Measurements from ENCODE around the gene PTPRT. TPM values are rescaled to one million over a fixed set of nuclear protein-coding genes. Genes with fewer than 3 reads are reported as not detected.

The PTPRT gene
- polyA plus RNA-seq, 2 of the 4 experiments (the other 2 are of a cell fraction) = not detected

- ChIA-PET POLR2A (no interaction called here), CTCF (no interaction called here)
- no peaks in the 10 kb centered on the region for H3K4me1 ChIP-seq
- WGBS (ENCODE audit: missing lambda C conversion rate) = 54% methylated on average over 1 of the region's 1 CpG
- H3K4me2 ChIP-seq = no peak overlapping the region
- no peak for ATAC-seq
- H3K9me3 ChIP-seq = no peaks in the 10 kb centered on the region
- no peak for FAIRE-seq
- H3K4me3 ChIP-seq = no peak overlapping the region
- TF ChIP-seq BCL3 (IDR thresholded peaks at IDR 0.05) (no peak), MYC (IDR thresholded peaks at IDR 0.05; ENCODE audit: borderline replicate concordance, low read length) (no peak), HES2 (IDR thresholded peaks at IDR 0.05) (no peak)
- DNase-seq (ENCODE audit: low read depth in 1 of 2, low spot score in 1 of 2) = no peak
- H3K27ac ChIP-seq = no peak overlapping the region
Measured at GRCh38 chr20:42763015-42763414, 426.7 kb downstream of the PTPRT start.

- DNase-seq (ENCODE audit: low read depth in 1 of 2, low spot score in 1 of 2) (no peak), FAIRE-seq (no peak), ATAC-seq (no peak)
- Histone ChIP-seq H3K27ac (no peak overlapping the region), H3K4me1 (no peaks in the 10 kb centered on the region), H3K4me3 (no peak overlapping the region), H3K4me2 (no peak overlapping the region), H3K9me3 (no peaks in the 10 kb centered on the region)
- WGBS (ENCODE audit: missing lambda C conversion rate) = 0% methylated on average over 1 of the region's 1 CpG
- TF ChIP-seq KDM5A (IDR thresholded peaks at IDR 0.05) = no peak
- TF ChIP-seq CBX2 (IDR thresholded peaks at IDR 0.05; ENCODE audit: borderline replicate concordance, low read depth) = no peak
- TF ChIP-seq E2F6 (IDR thresholded peaks at IDR 0.05; ENCODE audit: borderline replicate concordance, low read depth) = no peak
- no peak for TF ChIP-seq RFX5 (IDR thresholded peaks at IDR 0.05)
- TF ChIP-seq SREBF2 (IDR thresholded peaks at IDR 0.05) = no peak
- TF ChIP-seq NFE2L2 (conservative IDR thresholded peaks at IDR 0.05; ENCODE audit: low read length) = no peak
- TF ChIP-seq KDM1A (IDR thresholded peaks at IDR 0.05; ENCODE audit: low read depth) = no peak
- no peak for TF ChIP-seq ESRRA (IDR thresholded peaks at IDR 0.05; ENCODE audit: borderline replicate concordance, low read length)
- no peak for TF ChIP-seq NR3C1 (IDR thresholded peaks at IDR 0.05)
- no peak for TF ChIP-seq CHD4 (IDR thresholded peaks at IDR 0.05; ENCODE audit: borderline replicate concordance)
- TF ChIP-seq BCL3 (IDR thresholded peaks at IDR 0.05) = no peak
- TF ChIP-seq POLR2AphosphoS2 (conservative IDR thresholded peaks at IDR 0.05; ENCODE audit: low read length) = no peak
- no peak for TF ChIP-seq MAFK (IDR thresholded peaks at IDR 0.05; ENCODE audit: partially characterized antibody)
- TF ChIP-seq HOXB5 (CRISPR knock-in tag; IDR thresholded peaks at IDR 0.05) = no peak
- POLR2A ChIA-PET = no interaction called here
- CTCF ChIA-PET = interaction anchor here (0.7 kb wide), 1 partner anchor 425 kb away, joined by 3 read pairs; no protein-coding TSS in a partner anchor
Measured at GRCh38 chr20:42756991-42757390, 432.7 kb downstream of the PTPRT start.

- ChIA-PET CTCF (interaction anchor here (0.7 kb wide), 1 partner anchor 426 kb away, joined by 4 read pairs; no protein-coding TSS in a partner anchor), POLR2A (no interaction called here)
- no peak overlapping the region for H3K4me2 ChIP-seq
- no peak for DNase-seq (ENCODE audit: low read depth in 1 of 2, low spot score in 1 of 2)
- no peak overlapping the region for H3K4me3 ChIP-seq
- TF ChIP-seq ZFP36 (IDR thresholded peaks at IDR 0.05; ENCODE audit: borderline replicate concordance, partially characterized antibody) = no peak
- TF ChIP-seq PHF8 (IDR thresholded peaks at IDR 0.05; ENCODE audit: borderline replicate concordance, low read depth) = no peak
- TF ChIP-seq CHD4 (IDR thresholded peaks at IDR 0.05; ENCODE audit: borderline replicate concordance) = no peak
- no peak for TF ChIP-seq NPAS2 (CRISPR knock-in tag; IDR thresholded peaks at IDR 0.05; ENCODE audit: borderline replicate concordance)
- no peak for TF ChIP-seq EHMT2 (IDR thresholded peaks at IDR 0.05; ENCODE audit: low read depth)
- no peak for TF ChIP-seq POLR2A (IDR thresholded peaks at IDR 0.05; ENCODE audit: low read length)
- TF ChIP-seq HOXB13 (CRISPR knock-in tag; IDR thresholded peaks at IDR 0.05; ENCODE audit: low read depth) = no peak
- no peak for TF ChIP-seq ZSCAN20 (CRISPR knock-in tag; IDR thresholded peaks at IDR 0.05)
- TF ChIP-seq CTCF (IDR thresholded peaks at IDR 0.05) = no peak
- no peak for TF ChIP-seq FOSL2 (IDR thresholded peaks at IDR 0.05)
- no peak for TF ChIP-seq FOSL2 (CRISPR knock-in tag; IDR thresholded peaks at IDR 0.05)
- no peak for TF ChIP-seq E2F6 (IDR thresholded peaks at IDR 0.05; ENCODE audit: borderline replicate concordance, low read depth)
- no peak for TF ChIP-seq RCOR1 (IDR thresholded peaks at IDR 0.05; ENCODE audit: low read depth, low read length)
- TF ChIP-seq RNF2 (IDR thresholded peaks at IDR 0.05; ENCODE audit: borderline replicate concordance, low read depth) = no peak
- no peaks in the 10 kb centered on the region for H3K4me1 ChIP-seq
- no peak overlapping the region for H3K27ac ChIP-seq
- WGBS (ENCODE audit: missing lambda C conversion rate) = 4% methylated on average over 2 of the region's 2 CpGs
- no peak for FAIRE-seq
- no peaks in the 10 kb centered on the region for H3K9me3 ChIP-seq
- ATAC-seq = no peak
Measured at GRCh38 chr20:42754706-42755105, 435.0 kb downstream of the PTPRT start.

All from A549 (cell line).